IMR-90 (cell line): Measurements from ENCODE around the gene MSLN.

Source experiments
- BHLHE40 ChIP-seq: fragments of 150-350 bp; IDR thresholded peaks from 2 replicates; pipeline ENCODE4 v1.6.1; 2016; ENCODE audit warnings: mild to moderate bottlenecking, low read depth, low read length
- CHD1 ChIP-seq: IDR thresholded peaks from 2 replicates; pipeline ENCODE4 v1.6.1; 2012; ENCODE audit warnings: low read depth, low read length, improper control_type of control experiment
- FOS ChIP-seq: fragments of 150-350 bp; IDR thresholded peaks from 2 replicates; pipeline ENCODE4 v1.6.1; 2016; ENCODE audit warnings: low read depth, low read length
- POLR2A ChIP-seq: IDR thresholded peaks from 2 replicates; pipeline ENCODE4 v1.6.1; 2012; ENCODE audit warnings: mild to moderate bottlenecking, low read depth, low read length
- RAD21 ChIP-seq: IDR thresholded peaks from 2 replicates; pipeline ENCODE4 v1.6.1; 2012; ENCODE audit warnings: low read length, improper control_type of control experiment
- RFX5 ChIP-seq: IDR thresholded peaks from 2 replicates; pipeline ENCODE4 v1.8.0; 2012; ENCODE audit warnings: low read depth, mild to moderate bottlenecking, low read length, moderate library complexity
- SMC3 ChIP-seq: fragments of 150-350 bp; IDR thresholded peaks from 2 replicates; pipeline ENCODE4 v1.6.1; 2016; ENCODE audit warnings: low read depth, mild to moderate bottlenecking, antibody characterized with exemption, low read length, moderate library complexity
- TF ChIP-seq, protein P1 (sequence below): conservative IDR thresholded peaks from 2 replicates; pipeline ENCODE4 v1.5.1; 2012; ENCODE audit warnings: mild to moderate bottlenecking, low read depth, low read length, improper control_type of control experiment
- TF ChIP-seq, protein P2 (sequence below): fragments of 150-350 bp; IDR thresholded peaks from 2 replicates; pipeline ENCODE4 v1.6.1; 2016; ENCODE audit warnings: low read depth, mild to moderate bottlenecking, low read length, moderate library complexity, borderline replicate concordance
- TF ChIP-seq, protein P3 (sequence below): fragments of 150-350 bp; IDR thresholded peaks from 2 replicates; pipeline ENCODE4 v1.6.1; 2017; ENCODE audit warnings: mild to moderate bottlenecking, antibody characterized with exemption, low read length, low read depth

DNA sequence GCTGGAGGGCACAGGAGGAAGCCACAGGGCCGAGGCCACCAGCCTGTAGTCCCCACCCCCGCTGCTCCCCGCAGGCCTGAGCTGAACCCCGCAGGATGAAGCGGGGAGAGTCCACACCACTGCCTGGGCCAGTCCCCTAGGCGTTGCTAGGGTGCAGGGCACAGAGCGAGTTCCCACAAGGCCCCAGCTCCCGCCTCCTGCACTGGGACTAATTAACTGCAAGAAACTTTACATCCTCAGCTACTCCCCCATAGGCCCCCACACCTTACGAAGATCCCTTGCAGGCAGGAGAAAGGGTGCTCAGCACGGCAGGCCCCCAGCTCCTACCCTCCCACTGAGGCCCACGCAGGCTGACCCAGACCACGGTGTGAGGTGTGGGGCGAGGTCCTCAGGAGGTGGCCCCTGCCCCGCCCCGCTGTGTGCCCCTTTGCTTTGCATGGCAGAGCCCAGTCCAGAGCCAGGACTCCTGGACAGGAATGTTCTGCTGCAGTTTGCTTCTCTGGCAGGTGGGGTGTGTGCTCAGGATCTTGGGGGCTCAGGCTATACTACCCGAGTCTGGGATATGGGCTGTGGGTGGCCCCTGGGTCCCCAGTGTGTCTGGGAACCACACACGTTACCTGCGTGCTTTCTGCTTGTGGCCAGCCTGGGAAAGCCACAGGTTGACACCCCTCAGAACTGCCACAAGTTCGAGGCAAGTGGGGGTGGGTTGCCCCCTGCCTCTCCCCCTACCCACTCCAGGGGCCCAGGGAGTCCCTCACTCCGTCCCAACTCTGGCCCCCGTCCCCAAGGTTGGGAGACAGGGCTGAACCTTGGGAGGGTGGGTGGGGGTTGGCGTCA is 38.8 kb downstream of the MSLN start:
- TF ChIP-seq, protein P1, sequence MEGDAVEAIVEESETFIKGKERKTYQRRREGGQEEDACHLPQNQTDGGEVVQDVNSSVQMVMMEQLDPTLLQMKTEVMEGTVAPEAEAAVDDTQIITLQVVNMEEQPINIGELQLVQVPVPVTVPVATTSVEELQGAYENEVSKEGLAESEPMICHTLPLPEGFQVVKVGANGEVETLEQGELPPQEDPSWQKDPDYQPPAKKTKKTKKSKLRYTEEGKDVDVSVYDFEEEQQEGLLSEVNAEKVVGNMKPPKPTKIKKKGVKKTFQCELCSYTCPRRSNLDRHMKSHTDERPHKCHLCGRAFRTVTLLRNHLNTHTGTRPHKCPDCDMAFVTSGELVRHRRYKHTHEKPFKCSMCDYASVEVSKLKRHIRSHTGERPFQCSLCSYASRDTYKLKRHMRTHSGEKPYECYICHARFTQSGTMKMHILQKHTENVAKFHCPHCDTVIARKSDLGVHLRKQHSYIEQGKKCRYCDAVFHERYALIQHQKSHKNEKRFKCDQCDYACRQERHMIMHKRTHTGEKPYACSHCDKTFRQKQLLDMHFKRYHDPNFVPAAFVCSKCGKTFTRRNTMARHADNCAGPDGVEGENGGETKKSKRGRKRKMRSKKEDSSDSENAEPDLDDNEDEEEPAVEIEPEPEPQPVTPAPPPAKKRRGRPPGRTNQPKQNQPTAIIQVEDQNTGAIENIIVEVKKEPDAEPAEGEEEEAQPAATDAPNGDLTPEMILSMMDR, result no peak
- no peak for TF ChIP-seq RFX5
- no peak for TF ChIP-seq BHLHE40
- TF ChIP-seq POLR2A, result no peak
- TF ChIP-seq FOS, result no peak
- TF ChIP-seq, protein P2, sequence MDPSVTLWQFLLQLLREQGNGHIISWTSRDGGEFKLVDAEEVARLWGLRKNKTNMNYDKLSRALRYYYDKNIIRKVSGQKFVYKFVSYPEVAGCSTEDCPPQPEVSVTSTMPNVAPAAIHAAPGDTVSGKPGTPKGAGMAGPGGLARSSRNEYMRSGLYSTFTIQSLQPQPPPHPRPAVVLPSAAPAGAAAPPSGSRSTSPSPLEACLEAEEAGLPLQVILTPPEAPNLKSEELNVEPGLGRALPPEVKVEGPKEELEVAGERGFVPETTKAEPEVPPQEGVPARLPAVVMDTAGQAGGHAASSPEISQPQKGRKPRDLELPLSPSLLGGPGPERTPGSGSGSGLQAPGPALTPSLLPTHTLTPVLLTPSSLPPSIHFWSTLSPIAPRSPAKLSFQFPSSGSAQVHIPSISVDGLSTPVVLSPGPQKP, result no peak
- TF ChIP-seq SMC3, result no peak
- TF ChIP-seq CHD1, result no peak
- no peak for TF ChIP-seq RAD21
- TF ChIP-seq, protein P3, sequence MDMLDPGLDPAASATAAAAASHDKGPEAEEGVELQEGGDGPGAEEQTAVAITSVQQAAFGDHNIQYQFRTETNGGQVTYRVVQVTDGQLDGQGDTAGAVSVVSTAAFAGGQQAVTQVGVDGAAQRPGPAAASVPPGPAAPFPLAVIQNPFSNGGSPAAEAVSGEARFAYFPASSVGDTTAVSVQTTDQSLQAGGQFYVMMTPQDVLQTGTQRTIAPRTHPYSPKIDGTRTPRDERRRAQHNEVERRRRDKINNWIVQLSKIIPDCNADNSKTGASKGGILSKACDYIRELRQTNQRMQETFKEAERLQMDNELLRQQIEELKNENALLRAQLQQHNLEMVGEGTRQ, result no peak
